Caco-2 (cell line): ENCODE data around the gene TTC39A. TPM values are rescaled to one million over a fixed set of nuclear protein-coding genes. Genes with fewer than 3 reads are reported as not detected.

ENCODE experiments used
- BruUV-seq: library from RNA; stranded (reverse); fragments of 400-500 nt; replicated peaks from 2 replicates; lab custom pipeline; 2021; lab: Mats Ljungman, UMichigan
- CTCF ChIA-PET: fragments of 300-600 bp; sonication (Branson Sonifier 250); formaldehyde crosslinking; loops from one replicate; lab custom pipeline; 2022; ENCODE audit warnings: antibody characterized with exemption; lab: Charles Lee
- POLR2A ChIA-PET: fragments of 300-600 bp; sonication (Branson Sonifier 250); formaldehyde crosslinking; loops from one replicate; lab custom pipeline; 2022; ENCODE audit warnings: antibody characterized with exemption; lab: Charles Lee
- DNase-seq, 2 experiments: peaks; one replicate each; pipeline versions ENCODE4 v3.0.0 to v3.0.0-alpha.2; 2020 to 2022
- H3K27me3 ChIP-seq: replicated peaks from 2 replicates; pipeline ENCODE4 v1.6.0; 2011; ENCODE audit warnings: low read length; ENCODE audit not compliant: control insufficient read depth, insufficient read depth
- H3K36me3 ChIP-seq: 2 replicates; pipeline ENCODE4 v1.5.1; 2011; ENCODE audit warnings: low read length; ENCODE audit not compliant: control insufficient read depth, insufficient read depth
- H3K4me1 ChIP-seq: fragments of 250-450 bp; sonication (Bioruptor Pico); 2 replicates; pipeline ENCODE4 v1.5.1; 2020; ENCODE audit warnings: mild to moderate bottlenecking
- H3K4me3 ChIP-seq: 2 replicates; pipeline ENCODE4 v1.5.1; 2011; ENCODE audit warnings: low read depth, mild to moderate bottlenecking, control low read depth, low read length
- H3K9me3 ChIP-seq: fragments of 250-450 bp; sonication (Bioruptor Pico); 2 replicates; pipeline ENCODE4 v1.5.1; 2020; ENCODE audit warnings: mild to moderate bottlenecking, moderate library complexity
- H3K27ac Mint-ChIP-seq: one replicate; pipeline ENCODE4 v1.8.0; 2022; ENCODE audit warnings: mixed read lengths; ENCODE audit not compliant: unreplicated experiment
- H3K27me3 Mint-ChIP-seq: one replicate; pipeline ENCODE4 v1.8.0; 2022; ENCODE audit warnings: mixed read lengths; ENCODE audit not compliant: insufficient read depth, unreplicated experiment
- H3K36me3 Mint-ChIP-seq: one replicate; pipeline ENCODE4 v1.8.0; 2022; ENCODE audit warnings: mild to moderate bottlenecking, mixed read lengths; ENCODE audit not compliant: insufficient read depth, unreplicated experiment
- H3K4me1 Mint-ChIP-seq: one replicate; pipeline ENCODE4 v1.8.0; 2022; ENCODE audit warnings: low read depth, mixed read lengths; ENCODE audit not compliant: unreplicated experiment
- H3K4me3 Mint-ChIP-seq: one replicate; pipeline ENCODE4 v1.8.0; 2022; ENCODE audit warnings: mild to moderate bottlenecking, moderate library complexity, mixed read lengths; ENCODE audit not compliant: unreplicated experiment
- H3K9me3 Mint-ChIP-seq: one replicate; pipeline ENCODE4 v1.8.0; 2022; ENCODE audit warnings: mixed read lengths; ENCODE audit not compliant: unreplicated experiment
- CTCF ChIP-seq, 2 experiments: fragments of 200-600 bp in 1 of 2; IDR thresholded peaks; 1 replicate in 1 of 2; 2 replicates in 1 of 2; pipeline versions ENCODE4 v1.5.1 to v1.8.0; 2011 to 2022; ENCODE audit warnings: antibody characterized with exemption in 1 of 2, control low read depth in 1 of 2, inconsistent platforms in 1 of 2, low read depth in 1 of 2, low read length in 1 of 2, mild to moderate bottlenecking in 1 of 2, moderate library complexity in 1 of 2; ENCODE audit not compliant: insufficient read depth in 1 of 2, severe bottlenecking in 1 of 2, unreplicated experiment in 1 of 2
- intact Hi-C: fragments of 100-400 bp; cut with micrococcal nuclease; formaldehyde crosslinking; loops from one replicate; pipeline ENCODE4 v1.10.0; 2022; ENCODE audit not compliant: unreplicated experiment
- total RNA-seq: library from RNA; stranded (reverse); gene quantifications from 2 replicates; pipeline ENCODE4 v1.2.3, GENCODE V29; 2022

TTC39A gene
- total RNA-seq, 1 experiment from 2014 or later, result 21.0 TPM

GRCh38 chr1:51320967-51321923 lies 9.1 kb downstream of the TTC39A start:
- Histone ChIP-seq H3K27me3 (no peaks in the 10 kb centered on the region), H3K9me3 (no peaks in the 10 kb centered on the region), H3K36me3 (no peaks in the 10 kb centered on the region), H3K4me1 (no peaks in the 10 kb centered on the region), H3K4me3 (no peak overlapping the region)
- ChIA-PET CTCF (no interaction called here), POLR2A (no interaction called here)
- TF ChIP-seq CTCF (IDR thresholded peaks at IDR 0.05; ENCODE audit: insufficient read depth in 1 of 2, low read depth in 1 of 2, low read length in 1 of 2, severe bottlenecking in 1 of 2, unreplicated experiment in 1 of 2), result no peak
- Mint-ChIP-seq H3K36me3 (no peaks in the 10 kb centered on the region), H3K27me3 (no peaks in the 10 kb centered on the region), H3K4me1 (peaks cover 6% of the 10 kb centered on the region), H3K27ac (no peak overlapping the region), H3K9me3 (no peaks in the 10 kb centered on the region), H3K4me3 (no peak overlapping the region)
- no peak for DNase-seq
- BruUV-seq, result no TSS peak
- intact Hi-C loops, result no loop called here

GRCh38 chr1:51317798-51318197 lies 12.6 kb downstream of the TTC39A start:
- no peaks in the 10 kb centered on the region for H3K27me3 Mint-ChIP-seq
- Histone ChIP-seq H3K9me3 (no peaks in the 10 kb centered on the region), H3K36me3 (no peaks in the 10 kb centered on the region), H3K4me1 (no peaks in the 10 kb centered on the region), H3K4me3 (no peak overlapping the region), H3K27me3 (no peaks in the 10 kb centered on the region)
- no peaks in the 10 kb centered on the region for H3K36me3 Mint-ChIP-seq
- H3K4me3 Mint-ChIP-seq, result no peak overlapping the region
- CTCF ChIA-PET, result no interaction called here
- POLR2A ChIA-PET, result no interaction called here
- intact Hi-C loops, result no loop called here
- no TSS peak for BruUV-seq
- no peak for TF ChIP-seq CTCF (IDR thresholded peaks at IDR 0.05; ENCODE audit: insufficient read depth in 1 of 2, low read depth in 1 of 2, low read length in 1 of 2, severe bottlenecking in 1 of 2, unreplicated experiment in 1 of 2)
- H3K4me1 Mint-ChIP-seq, result peaks cover 26% of the 10 kb centered on the region
- no peaks in the 10 kb centered on the region for H3K9me3 Mint-ChIP-seq
- H3K27ac Mint-ChIP-seq, result no peak overlapping the region
- no peak for DNase-seq

GRCh38 chr1:51316846-51317120 lies 13.6 kb downstream of the TTC39A start:
- no peaks in the 10 kb centered on the region; the same call in 1 of the 2 replicates for H3K36me3 ChIP-seq
- DNase-seq, result no peak
- no peak for TF ChIP-seq CTCF (IDR thresholded peaks at IDR 0.05; ENCODE audit: insufficient read depth in 1 of 2, low read depth in 1 of 2, low read length in 1 of 2, severe bottlenecking in 1 of 2, unreplicated experiment in 1 of 2)
- no peaks in the 10 kb centered on the region for H3K9me3 ChIP-seq
- Mint-ChIP-seq H3K36me3 (no peaks in the 10 kb centered on the region), H3K27me3 (no peaks in the 10 kb centered on the region), H3K4me1 (peaks cover 20% of the 10 kb centered on the region), H3K27ac (no peak overlapping the region), H3K9me3 (no peaks in the 10 kb centered on the region), H3K4me3 (no peak overlapping the region)
- no peak overlapping the region for H3K4me3 ChIP-seq
- BruUV-seq, result no TSS peak
- CTCF ChIA-PET, result no interaction called here
- no peaks in the 10 kb centered on the region for H3K4me1 ChIP-seq
- intact Hi-C loops, result no loop called here
- H3K27me3 ChIP-seq, result no peaks in the 10 kb centered on the region
- POLR2A ChIA-PET, result no interaction called here
